HG03196 (cell line): ENCODE data around the gene MOB3C.
A peak's percentile ranks its signal among the peaks of the same experiment; 100 is the strongest.

ENCODE experiments used
- ATAC-seq: cut with Tn5 transposase; IDR thresholded peaks from one replicate; pipeline ENCODE4 v1.9.1; 2021; ENCODE audit not compliant: unreplicated experiment

The MOB3C gene

GRCh38 chr1:46639547-46639946, 22.9 kb upstream of the MOB3C start:
- ATAC-seq: no peak

- ATAC-seq: no peak
Measured at GRCh38 chr1:46638921-46639320, 22.3 kb upstream of the MOB3C start.

GRCh38 chr1:46637444-46638083, 21.0 kb upstream of the MOB3C start:
- ATAC-seq: no peak

- no peak for ATAC-seq
Measured at GRCh38 chr1:46635205-46635604, 18.6 kb upstream of the MOB3C start.

- ATAC-seq: no peak
Measured at GRCh38 chr1:46630719-46631118, 14.1 kb upstream of the MOB3C start.

- no peak for ATAC-seq
Measured at GRCh38 chr1:46623743-46624644, 7.4 kb upstream of the MOB3C start.

- no peak for ATAC-seq
Measured at GRCh38 chr1:46622344-46622743, 5.7 kb upstream of the MOB3C start.

- ATAC-seq: no peak
Measured at GRCh38 chr1:46621930-46622329, 5.3 kb upstream of the MOB3C start.

GRCh38 chr1:46619656-46620258, 3.1 kb upstream of the MOB3C start:
- no peak for ATAC-seq

- ATAC-seq: no peak
Measured at GRCh38 chr1:46618754-46619415, 2.3 kb upstream of the MOB3C start.

- ATAC-seq: no peak
Measured at GRCh38 chr1:46617833-46618232, 1.2 kb upstream of the MOB3C start.

GRCh38 chr1:46617108-46617800, 643 bp upstream of the MOB3C start:
- no peak for ATAC-seq

- ATAC-seq: no peak
Measured at GRCh38 chr1:46615735-46616134, 876 bp downstream of the MOB3C start.

GRCh38 chr1:46615088-46615487, 1.5 kb downstream of the MOB3C start:
- no peak for ATAC-seq

- no peak for ATAC-seq
Measured at GRCh38 chr1:46614604-46614984, 2.0 kb downstream of the MOB3C start.

GRCh38 chr1:46613661-46614603, 2.7 kb downstream of the MOB3C start:
- ATAC-seq: peak; percentile 55

- ATAC-seq: no peak
Measured at GRCh38 chr1:46612937-46613660, 3.5 kb downstream of the MOB3C start.

GRCh38 chr1:46611691-46612221, 4.9 kb downstream of the MOB3C start:
- ATAC-seq: no peak
